ENCODE measurements around the gene GLO1. TPM values are rescaled to one million over a fixed set of nuclear protein-coding genes. Genes with fewer than 3 reads are reported as not detected.

Gene GLO1
- polyA plus RNA-seq, 1 experiment, result 41.9 TPM

GRCh38 chr6:38634518-38634917 is 68.4 kb downstream of the GLO1 start:
- CTCF ChIA-PET, result no interaction called here
- no peak for DNase-seq (ENCODE audit: low read depth)

GRCh38 chr6:38632490-38632889 is 70.5 kb downstream of the GLO1 start:
- CTCF ChIA-PET, result no interaction called here
- no peak for TF ChIP-seq CTCF (IDR thresholded peaks at IDR 0.05; ENCODE audit: insufficient read depth, low read depth, low read length)
- Histone ChIP-seq H3K36me3 (ENCODE audit: control insufficient read depth, insufficient read depth, low read length) (no peaks in the 10 kb centered on the region), H3K27me3 (ENCODE audit: control insufficient read depth, insufficient read depth, low read length) (no peaks in the 10 kb centered on the region), H3K4me3 (ENCODE audit: low read depth, low read length) (no peak overlapping the region)
- DNase-seq (ENCODE audit: low read depth), result no peak
- POLR2A ChIA-PET, result no interaction called here

More at GRCh38 chr6:38634518-38634917, 68.4 kb downstream of the GLO1 start:
- Histone ChIP-seq H3K36me3 (ENCODE audit: control insufficient read depth, insufficient read depth, low read length) (no peaks in the 10 kb centered on the region), H3K4me3 (ENCODE audit: low read depth, low read length) (no peak overlapping the region), H3K27me3 (ENCODE audit: control insufficient read depth, insufficient read depth, low read length) (no peaks in the 10 kb centered on the region)
- POLR2A ChIA-PET, result no interaction called here
- TF ChIP-seq CTCF (IDR thresholded peaks at IDR 0.05; ENCODE audit: insufficient read depth, low read depth, low read length), result no peak

- H3K4me3 ChIP-seq (ENCODE audit: low read depth, low read length), result no peak overlapping the region
- no peak for DNase-seq (ENCODE audit: low read depth)
- TF ChIP-seq CTCF (IDR thresholded peaks at IDR 0.05; ENCODE audit: insufficient read depth, low read depth, low read length), result no peak
- CTCF ChIA-PET, result no interaction called here
- H3K36me3 ChIP-seq (ENCODE audit: control insufficient read depth, insufficient read depth, low read length), result no peaks in the 10 kb centered on the region
- no peaks in the 10 kb centered on the region for H3K27me3 ChIP-seq (ENCODE audit: control insufficient read depth, insufficient read depth, low read length)
- POLR2A ChIA-PET, result no interaction called here
Measured at GRCh38 chr6:38631186-38631783, 71.7 kb downstream of the GLO1 start.

Other genes with a start within 250 kb of the GLO1 start
- 5.4 and 6.1 TPM in 2 replicates for gene BTBD9, start 63.2 kb downstream of the GLO1 start, polyA plus RNA-seq (2011; rRNA removed)
- not detected in 2 replicates for gene DNAH8, start 12.2 kb upstream of the GLO1 start, polyA plus RNA-seq (2011; rRNA removed)

Measured in BJ (cell line).